ENCODE results near the gene RCVRN. TPM values are rescaled to one million over a fixed set of nuclear protein-coding genes. Genes with fewer than 3 reads are reported as not detected.

Gene RCVRN
- total and polyA plus RNA-seq, 7 donors: 0.07 to 1.2 (median 0.36) TPM; not detected in 2

GRCh38 chr17:9937901-9938300, 32.8 kb upstream of the RCVRN start:
- no peak for DNase-seq
- intact Hi-C loops (cut with DNase I): no loop called here
- Histone ChIP-seq H3K4me3 (no peak overlapping the region), H3K27me3 (no peaks in the 10 kb centered on the region), H3K36me3 (peaks cover 0 to 26% (median 3%) of the 10 kb centered on the region in 4 donors), H3K9me3 (peaks cover 0 to 5% (median 0%) of the 10 kb centered on the region in 4 donors), H3K27ac (peak overlapping the region in 3 of 4 donors; percentile 12 to 35 (median 28)), H3K4me1 (peaks cover 0 to 9% (median 8%) of the 10 kb centered on the region in 4 donors)
- 92 to 95% methylated on average over 9 of the region's 9 CpGs for WGBS, 2 donors
- TF ChIP-seq EP300 (IDR thresholded peaks at IDR 0.05): no peak
- TF ChIP-seq POLR2AphosphoS5 (IDR thresholded peaks at IDR 0.05): no peak
- no peak for TF ChIP-seq CTCF (IDR thresholded peaks at IDR 0.05)
- no peak for TF ChIP-seq POLR2A (IDR thresholded peaks at IDR 0.05)

- Histone ChIP-seq H3K36me3 (peaks cover 0 to 26% (median 3%) of the 10 kb centered on the region in 4 donors), H3K9me3 (peaks cover 0 to 5% (median 0%) of the 10 kb centered on the region in 4 donors), H3K4me3 (no peak overlapping the region), H3K27ac (peak overlapping the region in 3 of 4 donors; percentile 12 to 35 (median 28)), H3K4me1 (peaks cover 0 to 9% (median 8%) of the 10 kb centered on the region in 4 donors), H3K27me3 (no peaks in the 10 kb centered on the region)
- intact Hi-C loops (cut with DNase I): no loop called here
- peak; percentile 83 for DNase-seq
- TF ChIP-seq POLR2AphosphoS5 (IDR thresholded peaks at IDR 0.05) (peak in 2 of 4 donors; percentile 25 to 66), POLR2A (IDR thresholded peaks at IDR 0.05) (no peak), EP300 (IDR thresholded peaks at IDR 0.05) (no peak)
- WGBS, 2 donors: 81 to 86% methylated on average over 13 of the region's 13 CpGs
Observed at GRCh38 chr17:9937241-9937761, 32.2 kb upstream of the RCVRN start.

GRCh38 chr17:9936095-9936494, 31.0 kb upstream of the RCVRN start:
- Histone ChIP-seq H3K36me3 (peaks cover 0 to 18% (median 0%) of the 10 kb centered on the region in 4 donors), H3K27me3 (no peaks in the 10 kb centered on the region), H3K9me3 (peaks cover 0 to 5% (median 0%) of the 10 kb centered on the region in 4 donors), H3K27ac (no peak overlapping the region), H3K4me1 (peaks cover 0 to 9% (median 8%) of the 10 kb centered on the region in 4 donors), H3K4me3 (no peak overlapping the region)
- no peak for DNase-seq
- WGBS, 2 donors: 70 to 79% methylated on average over 3 of the region's 3 CpGs
- intact Hi-C loops (cut with DNase I): no loop called here
- TF ChIP-seq EP300 (IDR thresholded peaks at IDR 0.05): no peak
- TF ChIP-seq POLR2A (IDR thresholded peaks at IDR 0.05): no peak
- no peak for TF ChIP-seq CTCF (IDR thresholded peaks at IDR 0.05)
- no peak for TF ChIP-seq POLR2AphosphoS5 (IDR thresholded peaks at IDR 0.05)

- no peak for TF ChIP-seq CTCF (IDR thresholded peaks at IDR 0.05)
- TF ChIP-seq POLR2AphosphoS5 (IDR thresholded peaks at IDR 0.05): no peak
- TF ChIP-seq EP300 (IDR thresholded peaks at IDR 0.05): no peak
- TF ChIP-seq POLR2A (IDR thresholded peaks at IDR 0.05): no peak
- 77 to 82% methylated on average over 6 of the region's 6 CpGs for WGBS, 2 donors
Observed at GRCh38 chr17:9935408-9935807, 30.3 kb upstream of the RCVRN start.

GRCh38 chr17:9934331-9934730, 29.3 kb upstream of the RCVRN start:
- H3K4me3 ChIP-seq: no peak overlapping the region
- peaks cover 0 to 5% (median 0%) of the 10 kb centered on the region in 4 donors for H3K9me3 ChIP-seq
- H3K27ac ChIP-seq: no peak overlapping the region
- H3K27me3 ChIP-seq: no peaks in the 10 kb centered on the region
- WGBS, 2 donors: 88 to 91% methylated on average over 7 of the region's 7 CpGs
- peaks cover 0 to 9% (median 8%) of the 10 kb centered on the region in 4 donors for H3K4me1 ChIP-seq
- no peak for DNase-seq
- H3K36me3 ChIP-seq: peaks cover 0 to 9% (median 0%) of the 10 kb centered on the region in 4 donors
- TF ChIP-seq POLR2AphosphoS5 (IDR thresholded peaks at IDR 0.05) (no peak), CTCF (IDR thresholded peaks at IDR 0.05) (no peak), POLR2A (IDR thresholded peaks at IDR 0.05) (no peak), EP300 (IDR thresholded peaks at IDR 0.05) (no peak)
- intact Hi-C loops (cut with DNase I): no loop called here

More at GRCh38 chr17:9935408-9935807, 30.3 kb upstream of the RCVRN start:
- peaks cover 0 to 5% (median 0%) of the 10 kb centered on the region in 4 donors for H3K9me3 ChIP-seq
- H3K27me3 ChIP-seq: no peaks in the 10 kb centered on the region
- no peak overlapping the region for H3K27ac ChIP-seq
- no peak for DNase-seq
- intact Hi-C loops (cut with DNase I): no loop called here
- peaks cover 0 to 17% (median 0%) of the 10 kb centered on the region in 4 donors for H3K36me3 ChIP-seq
- peaks cover 0 to 9% (median 8%) of the 10 kb centered on the region in 4 donors for H3K4me1 ChIP-seq
- H3K4me3 ChIP-seq: no peak overlapping the region
